ENCODE results near the gene DPP6. TPM values are rescaled to one million over a fixed set of nuclear protein-coding genes. Genes with fewer than 3 reads are reported as not detected.

Gene DPP6
- total RNA-seq, 2 experiments from 2014 or later: not detected

- ChIA-PET CTCF (ENCODE audit: unreplicated experiment) (no interaction called here), POLR2A (no interaction called here)
- Histone ChIP-seq H3K9me3 (ENCODE audit: low read length) (no peaks in the 10 kb centered on the region), H3K36me3 (ENCODE audit: insufficient read depth, low read length) (no peaks in the 10 kb centered on the region), H2AFZ (ENCODE audit: low read length) (no peak overlapping the region), H3K9me2 (ENCODE audit: insufficient read depth, low read length) (no peaks in the 10 kb centered on the region), H3K27ac (ENCODE audit: low read depth, low read length, poor library complexity, severe bottlenecking) (no peak overlapping the region), H3K4me1 (ENCODE audit: insufficient read depth, low read length, poor library complexity, severe bottlenecking) (no peaks in the 10 kb centered on the region), H3K4me2 (ENCODE audit: low read length) (no peak overlapping the region), H3K4me3 (ENCODE audit: low read depth, low read length, poor library complexity, severe bottlenecking) (no peak overlapping the region), H3K79me2 (ENCODE audit: insufficient read depth, low read depth, low read length) (no peaks in the 10 kb centered on the region), H4K20me1 (ENCODE audit: insufficient read depth, low read length) (no peaks in the 10 kb centered on the region)
- intact Hi-C loops (cut with micrococcal nuclease; ENCODE audit: unreplicated experiment): no loop called here
- BruUV-seq (replicated peaks): no TSS peak
- no peak for DNase-seq (ENCODE audit: low spot score)
- no peak for TF ChIP-seq EZH2phosphoT487 (IDR thresholded peaks at IDR 0.05; ENCODE audit: borderline replicate concordance, low read depth, low read length)
- no peak for TF ChIP-seq CTCF (conservative IDR thresholded peaks at IDR 0.05; ENCODE audit: low read length)
Measured at GRCh38 chr7:154256150-154256549, 204.0 kb downstream of the DPP6 start.

- H3K4me1 ChIP-seq (ENCODE audit: insufficient read depth, low read length, poor library complexity, severe bottlenecking): no peaks in the 10 kb centered on the region
- ChIA-PET CTCF (ENCODE audit: unreplicated experiment) (no interaction called here), POLR2A (interaction anchor here (0.5 kb wide), 1 partner anchor 368 kb away, joined by 3 read pairs; no protein-coding TSS in a partner anchor)
- H3K36me3 ChIP-seq (ENCODE audit: insufficient read depth, low read length): no peaks in the 10 kb centered on the region
- no TSS peak for BruUV-seq (replicated peaks)
- intact Hi-C loops (cut with micrococcal nuclease; ENCODE audit: unreplicated experiment): no loop called here
- no peak overlapping the region for H3K4me3 ChIP-seq (ENCODE audit: low read depth, low read length, poor library complexity, severe bottlenecking)
- H3K79me2 ChIP-seq (ENCODE audit: insufficient read depth, low read depth, low read length): no peaks in the 10 kb centered on the region
- no peaks in the 10 kb centered on the region for H4K20me1 ChIP-seq (ENCODE audit: insufficient read depth, low read length)
- no peak for TF ChIP-seq CTCF (conservative IDR thresholded peaks at IDR 0.05; ENCODE audit: low read length)
- no peak for TF ChIP-seq EZH2phosphoT487 (IDR thresholded peaks at IDR 0.05; ENCODE audit: borderline replicate concordance, low read depth, low read length)
- no peak overlapping the region for H3K4me2 ChIP-seq (ENCODE audit: low read length)
- no peak for DNase-seq (ENCODE audit: low spot score)
- no peaks in the 10 kb centered on the region for H3K9me3 ChIP-seq (ENCODE audit: low read length)
- no peak overlapping the region for H3K27ac ChIP-seq (ENCODE audit: low read depth, low read length, poor library complexity, severe bottlenecking)
- H3K9me2 ChIP-seq (ENCODE audit: insufficient read depth, low read length): no peaks in the 10 kb centered on the region
- H2AFZ ChIP-seq (ENCODE audit: low read length): no peak overlapping the region
Measured at GRCh38 chr7:154259396-154259795, 207.2 kb downstream of the DPP6 start.

- Histone ChIP-seq H3K4me1 (ENCODE audit: insufficient read depth, low read length, poor library complexity, severe bottlenecking) (no peaks in the 10 kb centered on the region), H3K36me3 (ENCODE audit: insufficient read depth, low read length) (no peaks in the 10 kb centered on the region), H4K20me1 (ENCODE audit: insufficient read depth, low read length) (no peaks in the 10 kb centered on the region), H3K9me2 (ENCODE audit: insufficient read depth, low read length) (no peaks in the 10 kb centered on the region), H3K9me3 (ENCODE audit: low read length) (no peaks in the 10 kb centered on the region), H3K4me3 (ENCODE audit: low read depth, low read length, poor library complexity, severe bottlenecking) (no peak overlapping the region), H3K79me2 (ENCODE audit: insufficient read depth, low read depth, low read length) (no peaks in the 10 kb centered on the region), H3K4me2 (ENCODE audit: low read length) (no peak overlapping the region), H2AFZ (ENCODE audit: low read length) (no peak overlapping the region), H3K27ac (ENCODE audit: low read depth, low read length, poor library complexity, severe bottlenecking) (no peak overlapping the region)
- BruUV-seq (replicated peaks): no TSS peak
- TF ChIP-seq CTCF (conservative IDR thresholded peaks at IDR 0.05; ENCODE audit: low read length): no peak
- TF ChIP-seq EZH2phosphoT487 (IDR thresholded peaks at IDR 0.05; ENCODE audit: borderline replicate concordance, low read depth, low read length): no peak
- no peak for DNase-seq (ENCODE audit: low spot score)
- ChIA-PET CTCF (ENCODE audit: unreplicated experiment) (no interaction called here), POLR2A (no interaction called here)
- intact Hi-C loops (cut with micrococcal nuclease; ENCODE audit: unreplicated experiment): no loop called here
Measured at GRCh38 chr7:154287356-154287755, 235.2 kb downstream of the DPP6 start.
